ENCODE results near the gene MPHOSPH8. TPM values are rescaled to one million over a fixed set of nuclear protein-coding genes. Genes with fewer than 3 reads are reported as not detected.

The MPHOSPH8 gene
- polyA plus RNA-seq, 1 donor (not counting 4 experiments of a cell fraction or from before 2014, with no cell fraction given) = 24.7 TPM

DNA sequence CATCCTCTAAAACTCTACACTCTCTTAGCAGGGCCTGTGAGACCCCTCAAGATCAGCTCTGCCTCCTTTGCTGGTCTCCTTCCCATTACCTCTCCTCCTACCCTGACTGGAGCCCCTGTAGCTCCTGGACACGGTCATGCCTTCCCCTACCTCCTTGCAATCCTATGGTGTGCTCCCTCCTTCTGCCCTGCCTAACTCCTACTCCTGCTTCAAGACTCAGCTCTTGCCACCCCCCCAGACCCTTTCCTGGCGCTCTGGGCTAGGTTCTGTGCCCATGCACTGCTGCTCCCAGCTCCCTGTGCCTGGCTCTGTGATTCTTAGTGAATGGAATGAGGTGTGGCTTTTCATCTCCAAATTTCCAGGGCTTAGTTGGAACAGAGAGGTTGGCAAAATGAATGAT, 44.1 kb upstream of the MPHOSPH8 start:
- FAIRE-seq (no peak), DNase-seq (ENCODE audit: low read depth, low spot score) (no peak)
- H4K20me1 ChIP-seq (ENCODE audit: control insufficient read depth, extremely low read depth, insufficient read depth, low read length) = no peaks in the 10 kb centered on the region
- H3K36me3 ChIP-seq (ENCODE audit: control insufficient read depth in 2 of 2, extremely low read depth in 1 of 2, insufficient read depth in 2 of 2, low read length in 2 of 2) = no peaks in the 10 kb centered on the region
- dilution Hi-C loops (cut with MboI; ENCODE audit: extremely low pct_ligation_motif_present, low sequenced_read_pairs) = no loop called here
- no peaks in the 10 kb centered on the region for H3K27me3 ChIP-seq (ENCODE audit: control insufficient read depth, extremely low read depth, insufficient read depth, low read length)
- H3K9me1 ChIP-seq (ENCODE audit: control insufficient read depth, extremely low read depth, insufficient read depth, low read length) = no peaks in the 10 kb centered on the region
- no peak overlapping the region for H3K4me3 ChIP-seq (ENCODE audit: control insufficient read depth in 2 of 3, extremely low read depth in 1 of 3, insufficient read depth in 2 of 3, low read depth in 1 of 3, low read length in 3 of 3)
- H3K9ac ChIP-seq (ENCODE audit: control insufficient read depth, extremely low read depth, insufficient read depth, low read length) = no peak overlapping the region
- H3K27ac ChIP-seq (ENCODE audit: control insufficient read depth, insufficient read depth, low read length) = no peak overlapping the region
- no peaks in the 10 kb centered on the region for H3K9me3 ChIP-seq (ENCODE audit: control insufficient read depth, low read depth, low read length)
- H3K4me1 ChIP-seq (ENCODE audit: control insufficient read depth, extremely low read depth, insufficient read depth, low read length) = no peaks in the 10 kb centered on the region
- no peak overlapping the region for H3K4me2 ChIP-seq (ENCODE audit: control insufficient read depth, extremely low read depth, insufficient read depth, low read depth, low read length)
- no peak overlapping the region for H2AFZ ChIP-seq (ENCODE audit: control insufficient read depth, low read length)
- no peaks in the 10 kb centered on the region for H3K79me2 ChIP-seq (ENCODE audit: control insufficient read depth, insufficient read depth, low read length)
- no peak for TF ChIP-seq EZH2 (IDR thresholded peaks at IDR 0.05; ENCODE audit: low read length)
- TF ChIP-seq, protein P1, sequence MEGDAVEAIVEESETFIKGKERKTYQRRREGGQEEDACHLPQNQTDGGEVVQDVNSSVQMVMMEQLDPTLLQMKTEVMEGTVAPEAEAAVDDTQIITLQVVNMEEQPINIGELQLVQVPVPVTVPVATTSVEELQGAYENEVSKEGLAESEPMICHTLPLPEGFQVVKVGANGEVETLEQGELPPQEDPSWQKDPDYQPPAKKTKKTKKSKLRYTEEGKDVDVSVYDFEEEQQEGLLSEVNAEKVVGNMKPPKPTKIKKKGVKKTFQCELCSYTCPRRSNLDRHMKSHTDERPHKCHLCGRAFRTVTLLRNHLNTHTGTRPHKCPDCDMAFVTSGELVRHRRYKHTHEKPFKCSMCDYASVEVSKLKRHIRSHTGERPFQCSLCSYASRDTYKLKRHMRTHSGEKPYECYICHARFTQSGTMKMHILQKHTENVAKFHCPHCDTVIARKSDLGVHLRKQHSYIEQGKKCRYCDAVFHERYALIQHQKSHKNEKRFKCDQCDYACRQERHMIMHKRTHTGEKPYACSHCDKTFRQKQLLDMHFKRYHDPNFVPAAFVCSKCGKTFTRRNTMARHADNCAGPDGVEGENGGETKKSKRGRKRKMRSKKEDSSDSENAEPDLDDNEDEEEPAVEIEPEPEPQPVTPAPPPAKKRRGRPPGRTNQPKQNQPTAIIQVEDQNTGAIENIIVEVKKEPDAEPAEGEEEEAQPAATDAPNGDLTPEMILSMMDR (optimal IDR thresholded peaks at IDR 0.05 in 1 of 3, IDR thresholded peaks at IDR 0.05 in 1 of 3, conservative IDR thresholded peaks at IDR 0.05 in 1 of 3; ENCODE audit: extremely low read depth in 1 of 3, insufficient read depth in 2 of 3, low read length in 3 of 3) = no peak

- H3K4me3 ChIP-seq (ENCODE audit: control insufficient read depth in 2 of 3, extremely low read depth in 1 of 3, insufficient read depth in 2 of 3, low read depth in 1 of 3, low read length in 3 of 3) = no peak overlapping the region
- H3K27ac ChIP-seq (ENCODE audit: control insufficient read depth, insufficient read depth, low read length) = no peak overlapping the region
- DNase-seq (ENCODE audit: low read depth, low spot score) (no peak), FAIRE-seq (no peak)
- H3K9me3 ChIP-seq (ENCODE audit: control insufficient read depth, low read depth, low read length) = no peaks in the 10 kb centered on the region
- no peaks in the 10 kb centered on the region for H3K79me2 ChIP-seq (ENCODE audit: control insufficient read depth, insufficient read depth, low read length)
- H3K36me3 ChIP-seq (ENCODE audit: control insufficient read depth in 2 of 2, extremely low read depth in 1 of 2, insufficient read depth in 2 of 2, low read length in 2 of 2) = no peaks in the 10 kb centered on the region
- dilution Hi-C loops (cut with MboI; ENCODE audit: extremely low pct_ligation_motif_present, low sequenced_read_pairs) = no loop called here
- H3K4me1 ChIP-seq (ENCODE audit: control insufficient read depth, extremely low read depth, insufficient read depth, low read length) = no peaks in the 10 kb centered on the region
- no peaks in the 10 kb centered on the region for H3K27me3 ChIP-seq (ENCODE audit: control insufficient read depth, extremely low read depth, insufficient read depth, low read length)
- H2AFZ ChIP-seq (ENCODE audit: control insufficient read depth, low read length) = no peak overlapping the region
- no peaks in the 10 kb centered on the region for H3K9me1 ChIP-seq (ENCODE audit: control insufficient read depth, extremely low read depth, insufficient read depth, low read length)
- no peak overlapping the region for H3K4me2 ChIP-seq (ENCODE audit: control insufficient read depth, extremely low read depth, insufficient read depth, low read depth, low read length)
- no peak overlapping the region for H3K9ac ChIP-seq (ENCODE audit: control insufficient read depth, extremely low read depth, insufficient read depth, low read length)
- no peaks in the 10 kb centered on the region for H4K20me1 ChIP-seq (ENCODE audit: control insufficient read depth, extremely low read depth, insufficient read depth, low read length)
- TF ChIP-seq EZH2 (IDR thresholded peaks at IDR 0.05; ENCODE audit: low read length) = no peak
- TF ChIP-seq, protein P1 (optimal IDR thresholded peaks at IDR 0.05 in 1 of 3, IDR thresholded peaks at IDR 0.05 in 1 of 3, conservative IDR thresholded peaks at IDR 0.05 in 1 of 3; ENCODE audit: extremely low read depth in 1 of 3, insufficient read depth in 2 of 3, low read length in 3 of 3) = no peak
These were observed 43.0 kb upstream of the MPHOSPH8 start for GRCh38 chr13:19590423-19590822.

Measured in keratinocyte (primary cell).